Heart left ventricle (tissue), 16 donors: Measurements from ENCODE around the gene TOP1. TPM values are rescaled to one million over a fixed set of nuclear protein-coding genes. Genes with fewer than 3 reads are reported as not detected.
"Not testable (repeated sequence)": the region's sequence is repeated elsewhere in the genome, so short reads cannot be mapped to it uniquely, and the experiment has no call there.

ENCODE experiments used
- ATAC-seq, 4 donors: fragments of 200-7000 bp; cut with Tn5 transposase; one replicate each; pipeline ENCODE4 v1.9.1; 2020 to 2022; ENCODE audit warnings: moderate library complexity in 4 of 4, mild to moderate bottlenecking in 3 of 4, moderate number of reproducible peaks in 1 of 4
- DNase-seq, 5 donors: peaks; one replicate each; pipeline ENCODE4 v3.0.0-alpha.2; 2020
- H3K27ac ChIP-seq, 12 donors: fragments of 200-600 bp; sonication (generic) in 4 of 12; one replicate each; pipeline versions ENCODE4 v1.5.0 to v1.8.0; 2016 to 2022; ENCODE audit warnings: mild to moderate bottlenecking in 2 of 12
- H3K27me3 ChIP-seq, 9 donors: fragments of 200-600 bp; sonication (generic) in 2 of 9; one replicate each; pipeline versions ENCODE4 v1.5.1 to v1.8.0; 2016 to 2022; ENCODE audit warnings: mild to moderate bottlenecking in 3 of 9
- H3K36me3 ChIP-seq, 9 donors: fragments of 200-600 bp; sonication (generic) in 2 of 9; one replicate each; pipeline versions ENCODE4 v1.5.0 to v1.8.0; 2018 to 2022; ENCODE audit warnings: mild to moderate bottlenecking in 2 of 9
- H3K4me1 ChIP-seq, 12 donors: fragments of 200-600 bp; sonication (generic) in 4 of 12; one replicate each; pipeline versions ENCODE4 v1.5.0 to v1.8.0; 2016 to 2022; ENCODE audit warnings: mild to moderate bottlenecking in 3 of 12
- H3K4me3 ChIP-seq, 12 donors: fragments of 200-600 bp; sonication (generic) in 4 of 12; one replicate each; pipeline versions ENCODE4 v1.5.0 to v1.8.0; 2017 to 2022; ENCODE audit warnings: mild to moderate bottlenecking in 9 of 12, moderate library complexity in 4 of 12
- H3K9me3 ChIP-seq, 12 donors: fragments of 200-600 bp; sonication (generic) in 4 of 12; one replicate each; pipeline versions ENCODE4 v1.5.0 to v1.8.0; 2016 to 2022; ENCODE audit warnings: mild to moderate bottlenecking in 1 of 12
- POLR2A ChIP-seq, 2 donors: fragments of 450-650 bp; IDR thresholded peaks; one replicate each; pipeline ENCODE4 v1.6.1; 2017; ENCODE audit warnings: antibody characterized with exemption in 2 of 2, mild to moderate bottlenecking in 2 of 2, moderate library complexity in 2 of 2
- WGBS, 4 donors: extraction: QIAGEN DNeasy Blood & Tissue Kit in 2 of 4; methylation state at CpG; one replicate each; pipeline versions ENCODE4 v1.1.5 to v1.1.7; 2013 to 2018; 5-methylcytosine and 5-hydroxymethylcytosine counted together
- intact Hi-C, 10 donors: fragments of 100-400 bp; cut with DNase I; formaldehyde crosslinking; loops; one replicate each; pipeline versions ENCODE4 v1.11.1 to v1.14.2; 2022
- polyA plus RNA-seq, 2 donors: library from polyadenylated mRNA; stranded (reverse); fragments of 200-250 nt; gene quantifications; one replicate each; pipeline ENCODE4 v1.2.3, GENCODE V29; 2013
- total RNA-seq, 9 donors: library from RNA; depleted of rRNA in 2 of 9; stranded (reverse); fragments of >200 nt in 2 of 9; fragmentation: NEBNext Ultra II Directional in 3 of 9; extraction: Animal tissue kit (Norgen Biotek cat#: 25700) in 3 of 9; gene quantifications; one replicate each; pipeline versions ENCODE4 v1.1.0 to v1.2.4, GENCODE V29; 2016 to 2023
- TF ChIP-seq, protein P1 (sequence below), 12 donors: fragments of 200-600 bp; sonication (generic) in 4 of 12; IDR thresholded peaks; one replicate each; pipeline versions ENCODE4 v1.5.0 to v1.8.0; 2018 to 2022; ENCODE audit warnings: antibody characterized with exemption in 12 of 12, mild to moderate bottlenecking in 5 of 12
- donor health status: ischemic (EF 13 %, LVEDD 7.1; RV severe dilation, severe dysfunction).
- donor health status: healthy with polysubstance abuse.
- donor health status: DM: no; HTN: yes; CAD: no.
- donor health status: DM: no; HTN: no; CAD: no.
- donor health status: ischemic (EF 25% LVEDD 6.9; RV normal size, moderate dysfunction).
- donor health status: ischemic (EF 25% LVEDD 5.7; RV mildly dilated, moderate dysfunction).
- donor health status: healthy.
- donor health status: DM: yes; HTN: yes; CAD: no.
- donor health status: ischemic (EF 35%, LVEDD 5.7; RV mildly dilated, moderate dysfunction).
- donor health status: nonischemic (EF 11% LVEDD 7.7; RV severe dilation, severe dysfunction).
- donor health status: DM: yes; HTN: yes; CAD: no.
- donor health status: PGD.
- donor health status: ischemic (EF 29% LVEDD 5.4; RV normal size, mild dysfunction).
- donor health status: nonischemic (EF 23%, LVEDD 6.1; RV moderate dilation, normal function).

TOP1 gene
- total and polyA plus RNA-seq, 11 donors, result 11.6 to 32.3 (median 21.4) TPM

DNA sequence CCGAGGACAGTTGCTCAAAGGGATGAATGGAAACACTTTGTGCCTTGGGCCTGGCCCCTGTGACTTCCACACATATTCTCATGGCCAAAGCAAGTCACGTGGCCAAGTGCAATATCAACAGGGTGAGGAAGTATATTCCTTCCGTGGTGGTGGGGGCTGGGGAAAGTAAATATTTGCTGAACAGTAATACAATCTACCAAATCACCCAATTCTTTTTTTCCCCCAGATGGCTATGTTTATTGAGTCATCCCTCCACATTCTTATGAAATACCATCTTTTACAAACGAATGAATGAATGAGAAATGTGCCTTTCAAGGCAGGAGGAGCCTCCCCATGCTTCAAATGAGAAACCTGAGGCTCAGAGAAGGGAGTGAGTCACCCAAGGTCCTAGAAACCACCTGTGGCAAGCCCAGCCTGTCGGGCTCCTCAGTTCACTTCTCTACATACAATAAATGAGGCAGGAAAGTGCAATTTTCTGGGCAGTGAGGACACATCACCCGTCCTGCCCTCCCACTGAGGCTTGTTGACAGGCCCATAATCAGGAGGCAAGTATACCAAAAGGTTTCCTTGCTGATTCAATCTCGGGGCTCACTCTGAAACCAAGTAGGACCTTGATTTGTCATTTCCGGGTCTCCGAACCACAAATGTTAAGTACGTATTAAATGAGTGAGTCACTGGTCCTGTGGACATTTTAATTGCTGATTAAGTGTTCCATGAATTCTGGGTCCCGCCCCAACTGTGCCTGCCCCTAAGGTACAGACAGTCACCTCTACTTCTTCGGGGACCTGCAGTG is 25.3 kb upstream of the TOP1 start:
- 65 to 78% (median 68%) methylated on average over 12 of the region's 12 CpGs for WGBS, 4 donors

DNA sequence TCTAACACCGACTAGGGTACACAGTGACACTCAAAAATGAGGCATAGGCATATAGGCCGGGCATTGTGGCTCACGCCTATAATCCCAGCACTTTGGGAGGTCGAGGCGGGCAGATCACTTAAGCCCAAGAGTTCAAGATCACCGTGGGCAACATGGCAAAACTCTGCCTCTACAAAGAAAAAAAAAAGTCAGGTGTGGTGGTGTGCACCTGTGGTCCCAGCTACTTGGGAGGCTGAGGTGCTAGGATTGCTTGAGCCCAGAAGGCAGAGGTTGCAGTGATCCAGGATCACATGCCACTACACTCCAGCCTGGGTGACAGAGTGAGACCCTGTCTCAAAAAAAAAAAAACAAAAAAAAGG is 24.7 kb upstream of the TOP1 start:
- WGBS, 4 donors, result 89 to 98% (median 96%) methylated on average over 6 of the region's 6 CpGs
- peaks cover 0 to 12% (median 0%) of the 10 kb centered on the region in 12 donors for H3K9me3 ChIP-seq
- intact Hi-C loops, H3K4me3 ChIP-seq, DNase-seq, H3K27me3 ChIP-seq, H3K36me3 ChIP-seq, ATAC-seq: not testable (repeated sequence)
- H3K27ac ChIP-seq, result peak overlapping the region in 7 of 12 donors; percentile 8 to 79 (median 55)
- peaks cover 0 to 65% (median 26%) of the 10 kb centered on the region in 12 donors for H3K4me1 ChIP-seq

More for the DNA sequence above, 25.3 kb upstream of the TOP1 start:
- TF ChIP-seq POLR2A (IDR thresholded peaks at IDR 0.05), result no peak
- TF ChIP-seq, protein P1, sequence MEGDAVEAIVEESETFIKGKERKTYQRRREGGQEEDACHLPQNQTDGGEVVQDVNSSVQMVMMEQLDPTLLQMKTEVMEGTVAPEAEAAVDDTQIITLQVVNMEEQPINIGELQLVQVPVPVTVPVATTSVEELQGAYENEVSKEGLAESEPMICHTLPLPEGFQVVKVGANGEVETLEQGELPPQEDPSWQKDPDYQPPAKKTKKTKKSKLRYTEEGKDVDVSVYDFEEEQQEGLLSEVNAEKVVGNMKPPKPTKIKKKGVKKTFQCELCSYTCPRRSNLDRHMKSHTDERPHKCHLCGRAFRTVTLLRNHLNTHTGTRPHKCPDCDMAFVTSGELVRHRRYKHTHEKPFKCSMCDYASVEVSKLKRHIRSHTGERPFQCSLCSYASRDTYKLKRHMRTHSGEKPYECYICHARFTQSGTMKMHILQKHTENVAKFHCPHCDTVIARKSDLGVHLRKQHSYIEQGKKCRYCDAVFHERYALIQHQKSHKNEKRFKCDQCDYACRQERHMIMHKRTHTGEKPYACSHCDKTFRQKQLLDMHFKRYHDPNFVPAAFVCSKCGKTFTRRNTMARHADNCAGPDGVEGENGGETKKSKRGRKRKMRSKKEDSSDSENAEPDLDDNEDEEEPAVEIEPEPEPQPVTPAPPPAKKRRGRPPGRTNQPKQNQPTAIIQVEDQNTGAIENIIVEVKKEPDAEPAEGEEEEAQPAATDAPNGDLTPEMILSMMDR (IDR thresholded peaks at IDR 0.05), result no peak
- intact Hi-C loops, result no loop called here
- Histone ChIP-seq H3K27me3 (no peaks in the 10 kb centered on the region), H3K27ac (peak overlapping the region in 8 of 12 donors; percentile 8 to 79 (median 55)), H3K4me3 (no peak overlapping the region), H3K36me3 (no peaks in the 10 kb centered on the region), H3K9me3 (peaks cover 0 to 12% (median 0%) of the 10 kb centered on the region in 12 donors), H3K4me1 (peaks cover 0 to 62% (median 26%) of the 10 kb centered on the region in 12 donors)
- DNase-seq (peak in 4 of 5 donors; percentile 42 to 72 (median 55)), ATAC-seq (peak; percentile 58 to 73 (median 69))

DNA sequence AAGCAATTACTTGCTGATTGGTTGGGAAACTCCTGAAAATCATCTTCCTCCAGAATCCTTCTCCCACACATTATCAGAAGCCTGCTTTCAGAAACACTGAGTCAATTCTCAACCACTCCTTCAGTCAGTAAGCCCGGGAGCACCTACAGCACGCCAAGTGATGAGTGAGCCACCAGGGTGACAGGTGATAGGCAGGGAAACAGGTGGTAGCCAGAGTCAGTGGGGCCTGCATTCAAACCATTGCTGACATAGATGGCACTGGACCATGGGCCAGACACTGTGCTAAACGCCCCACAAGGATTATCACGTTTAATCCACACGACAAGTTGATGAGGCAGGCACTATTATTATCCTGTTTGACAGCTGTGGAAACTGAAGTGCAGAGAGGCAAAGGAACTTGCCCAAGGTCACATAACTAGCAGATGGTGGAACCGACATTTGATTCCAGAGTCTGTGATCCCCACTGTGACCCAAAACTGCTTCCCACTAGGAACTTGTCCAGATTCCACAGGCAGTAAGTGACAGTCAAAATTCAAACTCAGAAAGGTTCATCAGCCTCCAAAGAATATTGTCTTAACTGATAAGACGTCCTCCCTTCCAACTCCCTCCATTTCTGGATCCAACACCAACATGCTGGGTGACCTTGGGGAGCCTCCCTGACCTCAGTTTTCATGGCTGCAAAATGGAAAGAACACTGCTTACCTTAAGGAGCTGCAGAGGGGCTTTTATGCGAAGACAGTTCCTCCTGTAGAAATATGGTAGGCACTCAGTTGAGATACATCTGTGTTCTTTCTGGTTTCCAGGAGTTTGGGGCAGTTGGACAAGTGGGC is 23.9 kb upstream of the TOP1 start:
- H3K4me3 ChIP-seq, result no peak overlapping the region
- peak in 1 of 5 donors; percentile 36 for DNase-seq
- H3K36me3 ChIP-seq, result no peaks in the 10 kb centered on the region
- WGBS, 4 donors, result 38 to 49% (median 42%) methylated on average over 8 of the region's 8 CpGs
- peaks cover 0 to 12% (median 0%) of the 10 kb centered on the region in 12 donors for H3K9me3 ChIP-seq
- no peaks in the 10 kb centered on the region for H3K27me3 ChIP-seq
- peak overlapping the region; percentile 8 to 73 (median 59) for H3K27ac ChIP-seq
- no peak for TF ChIP-seq POLR2A (IDR thresholded peaks at IDR 0.05)
- TF ChIP-seq, protein P1 (IDR thresholded peaks at IDR 0.05), result no peak
- H3K4me1 ChIP-seq, result peaks cover 0 to 65% (median 26%) of the 10 kb centered on the region in 12 donors
- intact Hi-C loops, result no loop called here
- ATAC-seq, result peak; percentile 27 to 72 (median 64)

DNA sequence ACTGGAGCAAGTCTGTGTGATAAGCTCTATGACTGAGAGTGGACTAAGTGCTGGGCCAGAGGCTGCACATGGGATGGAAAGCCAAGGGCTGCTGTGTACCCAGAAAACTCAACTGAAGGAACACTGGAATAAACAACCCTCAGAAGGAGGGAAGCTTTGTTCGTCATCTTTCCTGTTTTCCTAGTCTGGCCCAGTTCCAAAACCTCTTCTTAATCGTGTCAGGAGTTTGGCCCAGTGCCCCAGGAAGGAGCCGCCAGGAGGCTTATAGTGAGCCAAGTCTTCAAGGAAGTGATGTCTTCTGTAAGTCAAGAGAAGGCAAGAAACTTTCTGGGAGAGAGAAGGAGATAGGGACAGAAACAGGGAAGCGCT is 23.3 kb upstream of the TOP1 start:
- peaks cover 0 to 65% (median 26%) of the 10 kb centered on the region in 12 donors for H3K4me1 ChIP-seq
- peaks cover 0 to 12% (median 0%) of the 10 kb centered on the region in 12 donors for H3K9me3 ChIP-seq
- H3K4me3 ChIP-seq, result no peak overlapping the region
- H3K27me3 ChIP-seq, result no peaks in the 10 kb centered on the region
- intact Hi-C loops, result no loop called here
- TF ChIP-seq, protein P1 (IDR thresholded peaks at IDR 0.05), result no peak
- TF ChIP-seq POLR2A (IDR thresholded peaks at IDR 0.05), result no peak
- ATAC-seq, result peak; percentile 42 to 72 (median 50)
- peak; percentile 85 to 89 (median 87) for DNase-seq
- WGBS, 4 donors, result 13 to 22% (median 17%) methylated on average over 4 of the region's 4 CpGs
- peak overlapping the region; percentile 8 to 73 (median 59) for H3K27ac ChIP-seq
- no peaks in the 10 kb centered on the region for H3K36me3 ChIP-seq
